ENCODE results near the gene CTNNA3.

- TF ChIP-seq CTCF (IDR thresholded peaks at IDR 0.05) (no peak), POLR2A (IDR thresholded peaks at IDR 0.05) (no peak)
Observed at GRCh38 chr10:65931291-65932070, 1764.5 kb downstream of the CTNNA3 start.

Data from right lobe of liver (tissue), 4 donors.